HPDE6-E6E7 (cell line): ENCODE data around the gene NELL2.
"Not testable (repeated sequence)": the region's sequence is repeated elsewhere in the genome, so short reads cannot be mapped to it uniquely, and the experiment has no call there.

Experiments
- DNase-seq: peaks from one replicate; pipeline ENCODE4 v3.0.0; 2011; ENCODE audit warnings: missing footprints; ENCODE audit errors: extremely low spot score

The NELL2 gene

DNA sequence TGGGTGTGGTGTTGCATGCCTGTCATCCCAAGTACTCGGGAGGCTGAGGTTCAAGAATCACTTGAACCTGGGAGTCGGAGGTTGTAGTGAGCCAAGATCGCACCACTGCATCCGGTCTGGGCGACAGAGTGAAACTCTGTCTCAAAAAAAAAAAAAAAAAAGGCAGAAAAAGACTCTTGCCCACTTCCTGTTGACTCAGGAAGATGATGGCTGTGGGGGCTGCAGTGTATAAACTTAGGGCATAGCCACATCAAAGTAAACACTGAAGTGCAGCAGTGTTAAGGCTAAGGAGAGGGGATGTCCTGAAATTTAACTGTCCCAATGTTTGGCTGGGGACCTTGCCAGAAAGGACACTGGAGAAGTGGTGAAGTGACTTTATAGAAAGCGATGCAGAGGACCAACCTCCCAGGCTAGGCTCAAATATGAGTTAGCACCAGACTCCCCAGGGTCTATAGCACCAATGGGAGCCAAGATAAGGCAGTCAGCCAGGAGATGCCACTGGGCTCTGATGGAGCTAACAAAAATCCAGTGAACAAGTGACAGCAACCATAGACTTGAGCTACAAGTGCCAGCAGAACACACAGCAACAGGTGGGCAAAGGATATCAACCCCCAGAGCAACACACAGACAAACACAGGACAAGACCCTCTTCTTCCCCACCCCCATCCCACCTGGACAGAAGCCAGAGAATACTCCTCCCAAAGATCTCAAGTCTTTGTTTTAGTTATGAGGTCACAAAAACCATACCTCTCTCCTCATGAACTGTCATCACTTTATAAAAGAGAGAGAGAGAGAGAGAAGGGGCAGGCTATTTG is 28.0 kb downstream of the NELL2 start:
- DNase-seq, result no peak

DNA sequence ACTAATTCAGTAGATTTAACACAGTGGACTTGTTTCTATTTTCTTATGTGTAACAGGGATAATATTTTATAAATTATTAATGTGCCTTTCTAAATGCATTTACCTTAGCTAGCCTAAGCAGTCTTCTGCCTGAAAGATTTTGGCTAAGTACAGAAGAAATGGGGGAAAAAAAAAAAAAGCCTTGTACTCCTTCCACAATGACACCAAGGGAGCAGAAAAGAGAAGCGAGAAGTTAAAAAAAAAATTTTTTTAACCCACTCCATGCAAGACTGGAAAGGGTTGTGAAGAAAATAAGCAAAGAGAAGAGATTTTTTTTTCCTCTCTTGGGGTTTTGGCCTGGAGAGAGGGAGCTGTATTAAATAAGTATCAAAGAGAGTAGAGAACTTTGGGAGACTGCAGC is 28.7 kb downstream of the NELL2 start:
- DNase-seq, result no peak

DNA sequence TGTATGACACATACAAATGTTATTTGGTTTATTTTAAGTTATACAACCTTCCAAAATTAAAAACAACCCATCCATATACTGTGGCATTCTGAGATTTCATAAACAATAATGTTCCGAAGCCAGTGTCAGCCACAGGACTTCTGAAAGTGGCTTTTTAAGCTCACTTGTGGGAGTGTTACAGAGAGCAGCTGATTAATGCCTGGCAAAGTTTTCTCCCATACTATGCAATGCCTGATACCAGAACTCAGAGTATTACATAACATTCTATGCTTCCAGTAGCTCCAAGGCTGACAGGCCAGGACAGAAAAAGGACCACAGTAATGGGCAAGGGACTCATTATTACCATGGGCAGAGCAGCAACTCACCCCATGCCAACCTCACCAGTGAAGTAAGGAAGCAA is 29.3 kb downstream of the NELL2 start:
- no peak for DNase-seq

DNA sequence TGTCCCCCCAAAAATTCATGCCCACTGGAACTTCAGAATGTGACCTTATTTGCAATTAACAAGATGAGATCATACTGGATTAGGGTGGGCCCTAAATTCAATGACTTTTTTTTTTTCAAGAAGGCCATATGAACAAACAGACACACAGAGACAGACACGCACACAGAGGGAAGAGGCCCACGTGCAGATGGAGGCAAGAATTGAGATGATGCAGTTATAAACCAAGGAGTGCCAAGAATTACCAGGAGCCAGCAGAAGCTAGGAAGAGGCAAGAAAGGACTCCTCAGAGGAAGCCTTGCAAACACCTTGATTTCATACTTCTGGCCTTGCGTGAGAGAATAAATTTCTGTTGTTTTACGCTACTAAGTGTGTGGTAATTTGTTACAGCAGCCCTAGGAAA is 33.4 kb downstream of the NELL2 start:
- no peak for DNase-seq

DNA sequence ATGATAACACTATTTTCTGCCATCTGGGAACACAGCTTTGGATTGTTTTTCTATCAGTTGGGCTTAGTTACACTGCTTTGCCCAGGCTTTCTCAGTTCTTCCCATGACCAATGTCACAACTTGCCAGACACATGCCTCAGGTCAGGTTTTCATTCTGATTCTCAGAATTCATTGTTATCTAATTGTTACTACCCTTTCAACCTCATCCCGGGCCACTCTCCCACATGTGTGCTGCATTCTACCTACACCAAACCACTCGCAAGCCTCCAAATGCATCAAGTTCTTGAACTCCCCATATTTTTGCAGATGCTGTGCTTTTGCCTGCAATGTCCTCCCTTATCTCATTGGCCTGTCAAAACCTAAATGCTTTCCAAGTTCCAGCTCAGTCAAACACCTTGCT is 36.3 kb downstream of the NELL2 start:
- no peak for DNase-seq

DNA sequence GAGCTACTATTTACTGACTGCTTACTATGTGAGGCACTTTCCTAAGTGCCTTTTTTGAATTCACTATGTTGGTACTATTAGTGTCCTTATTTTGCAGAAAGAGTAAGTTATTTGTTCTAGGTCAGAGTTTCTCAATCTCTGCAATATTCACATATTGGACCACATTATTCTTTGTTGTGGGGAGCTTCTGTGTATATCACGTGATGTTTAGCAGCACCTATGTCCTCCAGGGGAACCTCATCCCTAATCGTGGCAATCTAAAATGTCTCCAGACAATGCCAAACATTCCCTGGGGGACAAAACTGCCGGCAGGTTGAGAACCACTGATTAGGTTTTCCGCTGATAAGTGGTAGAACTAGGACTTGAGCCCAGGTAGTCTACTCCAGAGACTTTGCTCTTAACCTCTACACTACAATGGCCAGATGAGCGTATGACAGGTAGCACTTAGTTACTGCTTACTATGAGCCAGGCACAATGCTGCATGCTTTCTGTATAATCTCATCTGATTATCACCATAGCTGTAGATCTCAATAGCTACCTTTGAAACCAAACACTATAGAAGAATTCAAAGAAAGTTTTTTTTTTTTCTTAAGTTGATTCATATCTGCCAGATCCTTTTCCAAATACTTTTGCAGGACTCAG is 38.9 kb downstream of the NELL2 start:
- no peak for DNase-seq

DNA sequence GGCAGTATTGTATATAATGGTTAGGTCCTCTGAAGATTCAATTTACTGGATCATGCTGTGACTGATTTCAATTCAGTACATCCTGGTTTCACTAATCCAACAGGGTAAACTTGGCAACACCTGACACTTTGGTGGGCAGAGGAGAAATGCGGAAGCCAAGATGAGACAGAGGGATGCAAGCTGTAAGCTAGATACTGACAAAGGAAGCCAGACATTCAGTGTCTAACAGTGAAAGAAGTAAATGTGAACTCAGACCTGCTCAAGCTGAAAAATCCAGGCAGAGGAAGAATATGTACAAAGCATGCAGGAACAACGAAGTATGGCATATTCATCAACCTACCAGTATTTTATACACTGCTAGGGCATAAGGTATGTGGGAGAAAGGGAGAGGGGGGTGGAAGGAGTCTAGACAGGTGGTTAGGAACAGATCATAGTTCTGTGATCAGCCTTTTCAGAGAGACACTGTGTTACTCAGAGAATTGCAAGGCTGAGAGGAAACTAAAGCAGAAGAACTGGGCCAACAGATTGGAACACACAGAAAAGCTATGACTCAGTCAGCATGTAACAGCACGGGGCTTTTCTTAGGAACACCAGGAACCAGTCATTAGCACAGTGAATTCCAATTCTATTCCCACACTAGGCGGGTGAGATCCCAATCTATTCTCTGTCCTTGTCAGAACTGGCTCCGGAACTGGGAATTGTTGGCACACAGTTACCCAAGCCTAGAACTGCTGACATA is 40.3 kb downstream of the NELL2 start:
- no peak for DNase-seq

DNA sequence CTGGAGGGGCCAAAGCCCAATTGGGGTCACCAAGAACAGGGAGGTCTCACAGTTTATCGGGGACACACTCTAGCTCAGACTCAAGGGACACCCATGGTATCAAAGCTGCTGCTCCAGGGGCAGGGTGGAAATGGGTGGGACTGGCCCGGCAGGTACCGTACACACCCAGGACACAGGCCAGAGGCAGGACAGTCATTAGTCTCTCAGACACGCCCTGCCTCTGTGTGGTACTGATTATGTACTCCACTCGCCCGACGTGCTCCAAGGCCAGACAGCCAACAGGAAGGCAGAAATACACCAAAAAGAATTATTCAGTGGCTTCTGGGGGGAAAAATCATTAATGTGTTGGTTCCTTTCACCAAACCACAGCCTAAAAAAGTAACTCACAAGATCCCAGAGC is 41.1 kb downstream of the NELL2 start:
- not testable (repeated sequence) for DNase-seq

DNA sequence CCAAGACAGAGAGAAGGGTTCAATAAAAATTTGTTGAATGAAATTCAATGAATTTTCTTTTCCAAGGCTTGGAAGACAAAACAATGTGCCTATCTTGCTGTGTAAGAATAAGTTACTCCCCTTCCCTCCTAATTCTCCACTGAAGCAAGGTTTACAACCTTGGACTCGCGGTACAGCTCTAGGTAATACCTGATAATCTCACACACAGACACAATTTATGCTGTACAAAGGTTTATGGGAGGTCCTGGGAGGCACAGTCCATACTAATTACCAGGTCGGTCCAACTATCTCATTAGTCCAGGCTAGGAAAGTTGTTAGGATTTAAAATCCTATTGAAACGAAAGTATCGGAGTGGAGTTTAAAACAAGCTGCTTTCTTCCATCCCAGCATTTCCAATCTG is 42.6 kb downstream of the NELL2 start:
- DNase-seq, result no peak

DNA sequence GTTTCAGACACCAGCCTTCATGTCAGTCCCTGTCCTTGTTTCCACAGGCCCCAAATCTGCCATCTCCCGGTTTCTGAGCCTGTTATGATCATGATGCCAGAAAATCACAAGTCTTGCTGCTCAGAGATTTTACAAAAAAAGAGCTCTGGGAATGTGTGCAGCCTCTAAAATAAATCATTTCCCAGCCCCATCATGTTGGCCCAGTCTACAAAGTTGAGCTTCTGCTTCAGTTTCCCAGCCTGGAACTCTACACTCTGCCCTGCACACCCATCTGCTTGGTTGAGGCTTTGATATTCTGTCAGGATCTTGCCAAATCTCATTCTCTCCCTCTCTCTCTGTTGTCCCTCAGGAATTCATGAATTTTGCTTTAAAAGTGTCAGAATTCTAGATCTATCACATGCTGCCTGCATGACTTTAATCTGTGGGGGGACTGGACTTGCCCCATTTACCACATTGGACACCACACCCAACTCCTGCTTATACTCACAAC is 45.5 kb downstream of the NELL2 start:
- no peak for DNase-seq

DNA sequence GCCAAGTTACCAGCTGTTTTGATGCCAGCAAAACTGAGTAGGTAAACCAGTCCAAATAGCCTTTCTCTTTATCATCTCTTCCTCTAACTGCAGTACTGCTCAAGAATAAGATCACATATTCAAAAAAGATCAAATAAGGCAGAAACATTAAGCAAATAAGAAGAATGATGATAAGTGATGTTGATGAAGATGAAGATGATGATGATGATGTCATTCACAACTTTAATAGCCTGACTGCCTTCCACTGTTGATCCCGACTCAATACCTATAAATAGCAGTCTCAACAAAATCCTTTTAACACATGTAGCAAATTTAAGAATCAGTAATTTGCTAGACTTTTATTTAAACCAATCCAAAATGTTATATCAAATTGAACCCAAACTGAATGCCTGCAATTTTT is 47.1 kb downstream of the NELL2 start:
- no peak for DNase-seq

DNA sequence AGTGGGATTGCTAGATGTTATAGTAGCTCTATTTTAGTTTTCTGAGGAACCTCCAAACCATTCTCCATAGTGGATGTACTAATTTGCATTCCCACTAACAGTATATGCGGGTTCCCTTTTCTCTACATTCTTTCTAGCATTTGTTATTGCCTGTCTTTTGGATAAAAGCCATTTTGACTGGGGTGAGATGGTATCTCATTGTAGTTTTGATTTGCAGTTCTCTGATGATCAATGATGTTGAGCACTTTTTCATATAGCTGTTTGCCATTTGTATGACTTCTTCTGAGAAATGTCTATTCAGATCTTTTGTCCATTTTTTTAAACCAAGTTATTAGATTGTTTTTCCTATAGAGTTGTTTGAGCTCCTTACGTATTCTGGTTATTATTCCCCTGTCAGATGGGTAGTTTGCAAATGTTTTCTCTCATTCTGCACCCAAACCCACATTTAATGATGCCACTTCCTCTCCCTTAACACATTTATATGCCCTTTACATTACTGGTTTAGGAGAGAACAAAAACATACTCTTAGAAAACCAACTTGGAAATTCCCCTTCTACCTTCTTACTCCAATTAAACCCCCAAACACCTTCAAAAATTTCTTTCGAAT is 48.2 kb downstream of the NELL2 start:
- no peak for DNase-seq

DNA sequence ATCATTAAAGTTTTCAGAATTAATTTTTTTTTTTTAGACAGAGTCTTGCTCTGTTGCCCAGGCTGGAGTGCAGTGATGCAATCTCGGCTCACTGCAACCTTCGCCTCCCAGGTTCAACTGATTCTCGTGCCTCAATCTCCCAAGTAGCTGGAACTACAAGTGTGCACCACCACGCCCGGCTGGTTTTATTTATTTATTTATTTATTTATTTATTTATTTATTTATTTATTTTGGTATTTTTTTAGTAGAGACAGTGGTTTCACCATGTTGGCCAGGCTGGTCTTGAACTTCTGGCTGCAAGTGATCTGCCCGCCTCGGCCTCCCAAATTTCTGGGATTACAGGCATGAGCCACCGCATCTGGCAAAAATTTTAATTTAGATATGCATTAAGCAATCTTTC is 54.4 kb downstream of the NELL2 start:
- DNase-seq, result not testable (repeated sequence)

DNA sequence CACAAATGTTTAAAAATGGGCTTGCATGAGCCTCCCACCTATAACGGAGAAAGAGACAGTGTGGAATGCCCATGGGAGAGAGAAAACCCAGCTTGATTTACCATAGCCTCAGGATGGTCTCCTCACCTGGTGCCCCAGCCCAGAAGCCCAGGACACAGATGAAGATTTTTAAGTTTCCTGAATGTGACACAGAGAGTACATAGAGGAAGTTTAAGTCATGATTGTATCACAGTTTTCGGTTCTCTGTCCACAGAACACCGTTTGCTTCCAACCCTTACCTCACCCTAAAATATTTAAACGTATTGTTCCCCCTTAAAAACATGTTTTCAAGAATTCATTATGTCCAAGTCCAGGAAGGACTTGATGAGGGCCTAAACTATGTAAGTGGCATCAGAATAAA is 56.2 kb downstream of the NELL2 start:
- DNase-seq, result no peak

DNA sequence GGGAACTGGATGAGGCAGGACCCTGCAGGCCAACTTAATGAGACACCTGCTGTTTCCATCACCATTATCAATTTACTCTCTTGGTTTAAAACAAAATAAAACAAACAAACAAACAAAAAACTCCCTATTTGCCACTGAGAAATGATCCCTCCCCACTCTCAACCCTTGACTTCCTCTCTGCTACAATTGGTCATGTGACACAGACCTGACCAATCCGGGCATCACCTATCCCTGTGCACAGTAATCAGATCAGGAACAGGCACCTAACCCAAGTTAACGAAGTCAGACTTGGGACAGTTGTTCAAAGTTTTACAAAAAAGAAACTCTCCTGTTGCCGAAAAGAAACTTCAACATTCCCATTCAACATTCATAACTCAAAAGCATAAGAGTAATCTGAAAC is 58.4 kb downstream of the NELL2 start:
- DNase-seq, result no peak

DNA sequence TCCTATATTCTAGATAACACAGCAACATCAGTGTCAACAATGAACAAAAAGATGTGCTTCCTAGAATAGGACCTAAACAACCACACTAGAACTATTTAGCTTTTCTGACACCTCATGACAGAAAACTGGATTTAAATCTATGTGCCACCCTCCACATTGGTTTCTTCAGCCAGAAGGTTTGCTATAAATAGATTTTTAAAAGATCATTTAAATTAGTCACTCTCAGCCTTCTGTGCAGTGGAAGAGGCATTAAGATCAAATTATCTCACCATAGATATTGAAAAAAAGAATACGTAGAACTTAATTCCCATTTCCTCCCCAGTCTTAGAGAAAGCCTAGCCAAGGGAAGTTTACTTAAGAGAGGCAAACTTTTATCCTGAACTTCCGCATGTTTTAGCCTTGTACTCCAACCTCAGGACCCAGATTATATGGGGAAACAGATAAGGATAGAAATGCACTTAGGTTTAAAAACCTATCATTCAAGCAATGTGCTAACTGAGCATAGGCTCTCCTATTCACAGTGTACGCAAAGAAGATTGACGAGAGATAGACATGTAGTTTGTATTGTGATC is 59.6 kb downstream of the NELL2 start:
- DNase-seq, result no peak

DNA sequence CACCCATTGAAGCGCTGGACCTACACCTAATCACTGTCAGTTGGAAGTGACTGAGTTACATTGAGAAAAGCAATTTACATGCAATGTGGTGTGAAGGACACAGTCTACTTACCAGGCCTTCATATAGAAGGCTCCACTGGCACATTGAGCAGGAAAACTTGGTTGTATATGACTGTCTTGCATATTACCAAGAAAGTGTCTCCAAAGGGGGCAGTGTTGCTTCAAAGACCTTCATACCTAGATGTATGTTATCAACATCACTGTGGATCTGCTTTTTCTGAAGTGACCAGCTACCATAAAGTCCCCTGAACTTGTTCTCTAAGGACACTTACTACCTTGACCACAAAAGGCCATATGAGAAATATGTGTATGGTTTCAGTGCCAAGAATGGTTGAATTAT is 64.1 kb downstream of the NELL2 start:
- DNase-seq, result no peak

DNA sequence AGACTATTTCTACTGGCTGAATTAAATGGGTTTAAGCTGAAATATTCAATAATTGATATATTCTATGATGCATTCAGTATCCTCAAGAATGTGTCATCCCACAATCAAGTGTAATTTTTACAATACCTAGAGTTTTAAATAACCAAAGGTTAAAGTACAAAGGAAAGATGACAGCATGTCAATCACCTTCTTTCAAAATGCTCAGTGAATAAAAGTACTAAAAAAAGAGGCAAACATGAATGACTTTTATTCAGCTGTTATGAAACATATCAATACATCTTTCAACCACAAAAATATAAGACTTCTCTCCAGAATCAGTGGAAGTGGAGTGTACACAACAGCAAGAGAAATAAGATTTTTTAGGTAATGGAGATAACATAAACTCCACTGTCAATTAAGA is 72.0 kb downstream of the NELL2 start:
- DNase-seq, result no peak

DNA sequence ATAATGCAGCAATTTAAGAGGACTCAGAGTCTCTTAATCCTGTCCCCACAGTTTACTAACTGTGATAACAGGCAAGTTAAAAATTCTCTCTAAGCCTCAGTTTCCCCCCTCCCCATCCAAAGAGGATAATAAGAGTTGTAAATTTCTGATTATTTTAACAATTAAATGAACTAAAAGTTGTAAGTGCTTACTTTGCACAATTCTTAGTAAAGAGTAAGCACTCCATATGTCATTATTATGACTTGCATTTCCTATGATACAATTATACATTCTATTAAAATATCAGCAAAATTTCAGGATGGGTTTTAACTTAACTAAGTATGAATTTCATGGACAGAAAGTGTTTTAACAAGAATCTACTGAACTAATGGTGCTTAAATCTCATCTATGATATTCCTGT is 80.1 kb downstream of the NELL2 start:
- DNase-seq, result no peak

DNA sequence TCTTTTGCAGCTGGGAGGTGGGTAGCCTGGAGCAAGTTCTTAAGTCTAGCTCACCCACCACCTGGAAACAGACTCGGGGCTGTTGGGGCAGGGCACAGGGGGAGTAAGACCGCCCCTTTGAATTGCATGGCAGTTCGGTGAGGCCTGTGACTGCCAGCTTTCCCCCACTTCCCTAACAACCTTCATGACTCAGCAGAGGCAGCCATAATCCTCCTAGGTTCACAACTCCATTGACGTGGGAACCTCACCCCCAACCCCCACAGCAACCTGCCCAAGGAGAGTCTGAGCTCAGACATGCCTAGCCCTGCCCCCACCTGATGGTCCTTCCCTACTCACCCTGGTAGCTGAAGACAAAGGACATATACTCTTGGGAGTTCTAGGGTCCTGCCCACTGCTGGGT is 87.4 kb downstream of the NELL2 start:
- no peak for DNase-seq

DNA sequence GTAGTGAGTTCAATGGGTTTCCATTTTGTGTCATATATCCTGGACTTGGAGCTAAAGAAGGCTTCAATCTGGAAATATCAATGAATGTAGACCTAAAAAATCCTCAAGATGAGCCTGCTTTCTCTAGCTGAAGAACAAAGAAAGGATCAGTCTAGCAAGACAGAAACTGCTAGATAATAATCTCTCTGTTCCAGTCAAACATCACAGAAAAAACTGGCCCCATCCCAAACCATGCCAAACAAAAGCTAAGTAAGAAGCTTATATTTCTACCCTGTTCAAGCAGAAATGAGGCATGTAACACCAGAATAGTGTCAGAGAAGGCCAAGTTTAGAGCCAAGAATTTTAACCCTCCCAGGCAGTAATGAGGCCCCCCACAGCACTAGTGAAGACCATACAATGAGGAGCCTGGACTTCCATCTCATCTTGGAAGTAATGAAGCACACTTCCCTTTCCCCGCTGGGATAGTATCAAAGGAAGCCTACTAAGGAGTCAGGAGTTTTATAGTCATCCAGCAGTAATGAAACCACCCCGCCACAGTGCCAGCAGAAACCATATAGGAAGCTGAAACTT is 95.8 kb downstream of the NELL2 start:
- DNase-seq, result no peak

DNA sequence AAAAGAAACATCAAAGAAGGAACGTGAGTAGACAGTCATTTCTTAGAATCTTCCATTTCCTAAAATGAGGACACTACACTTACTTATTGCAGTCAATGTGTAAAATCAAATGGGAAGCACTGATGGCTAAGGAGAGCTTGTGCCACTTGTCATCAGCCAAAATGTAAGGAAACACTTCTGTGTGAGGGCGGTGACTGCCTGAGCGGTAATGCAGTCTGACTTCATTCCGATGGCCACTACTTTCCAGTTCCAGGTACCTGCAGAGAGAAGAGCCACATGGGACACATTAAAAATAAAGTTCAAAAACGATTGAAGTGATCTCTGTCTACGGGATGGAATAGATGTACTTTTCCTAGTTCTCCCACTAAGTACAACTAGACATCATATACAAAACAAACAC is 96.3 kb downstream of the NELL2 start:
- DNase-seq, result no peak
